ENCODE data around the gene PRSS27.
"Not testable (repeated sequence)": the region's sequence is repeated elsewhere in the genome, so short reads cannot be mapped to it uniquely, and the experiment has no call there.

PRSS27 gene

DNA sequence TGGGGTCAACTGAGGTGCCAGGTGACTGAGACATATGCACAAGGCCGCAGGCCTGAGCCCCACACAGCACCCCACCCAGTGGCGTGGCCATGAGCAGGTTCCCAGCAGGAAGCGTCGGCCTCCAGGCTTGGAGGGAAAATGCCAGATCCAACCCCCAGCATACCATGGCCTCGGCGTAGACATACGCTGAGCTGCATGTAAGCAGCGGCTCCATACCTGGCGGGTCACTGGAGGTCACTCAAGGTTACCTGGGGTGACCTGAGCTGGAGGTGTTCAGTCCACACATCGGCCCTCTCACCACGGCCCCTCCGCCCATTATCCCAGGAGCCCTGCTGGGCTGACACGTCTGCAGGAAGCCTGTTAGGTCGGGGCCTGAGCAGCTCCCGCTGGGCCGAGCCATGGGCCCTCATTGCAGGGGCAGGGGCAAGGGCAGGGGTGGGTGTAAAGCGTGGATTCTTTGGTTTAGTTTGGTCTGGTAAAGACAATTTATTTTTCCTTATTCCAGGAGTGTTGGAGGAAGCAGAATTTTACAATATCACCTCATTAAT, 22.5 kb downstream of the PRSS27 start:
- no peaks in the 10 kb centered on the region for H3K9me3 ChIP-seq (ENCODE audit: control insufficient read depth, insufficient read depth, low read length)
- no peaks in the 10 kb centered on the region for H3K27me3 ChIP-seq (ENCODE audit: control insufficient read depth, low read length)
- H4K20me1 ChIP-seq (ENCODE audit: control insufficient read depth, insufficient read depth, low read depth, low read length): no peaks in the 10 kb centered on the region
- H3K36me3 ChIP-seq (ENCODE audit: control insufficient read depth, low read length): peaks cover 6% of the 10 kb centered on the region; the same call in 1 of the 2 replicates
- no peaks in the 10 kb centered on the region for H3F3A ChIP-seq (ENCODE audit: control insufficient read depth, insufficient read depth)
- no peak overlapping the region for H3K4me3 ChIP-seq (ENCODE audit: low read length)
- H3K27ac ChIP-seq (ENCODE audit: low read depth, low read length): no peak overlapping the region
- TF ChIP-seq, protein P1, sequence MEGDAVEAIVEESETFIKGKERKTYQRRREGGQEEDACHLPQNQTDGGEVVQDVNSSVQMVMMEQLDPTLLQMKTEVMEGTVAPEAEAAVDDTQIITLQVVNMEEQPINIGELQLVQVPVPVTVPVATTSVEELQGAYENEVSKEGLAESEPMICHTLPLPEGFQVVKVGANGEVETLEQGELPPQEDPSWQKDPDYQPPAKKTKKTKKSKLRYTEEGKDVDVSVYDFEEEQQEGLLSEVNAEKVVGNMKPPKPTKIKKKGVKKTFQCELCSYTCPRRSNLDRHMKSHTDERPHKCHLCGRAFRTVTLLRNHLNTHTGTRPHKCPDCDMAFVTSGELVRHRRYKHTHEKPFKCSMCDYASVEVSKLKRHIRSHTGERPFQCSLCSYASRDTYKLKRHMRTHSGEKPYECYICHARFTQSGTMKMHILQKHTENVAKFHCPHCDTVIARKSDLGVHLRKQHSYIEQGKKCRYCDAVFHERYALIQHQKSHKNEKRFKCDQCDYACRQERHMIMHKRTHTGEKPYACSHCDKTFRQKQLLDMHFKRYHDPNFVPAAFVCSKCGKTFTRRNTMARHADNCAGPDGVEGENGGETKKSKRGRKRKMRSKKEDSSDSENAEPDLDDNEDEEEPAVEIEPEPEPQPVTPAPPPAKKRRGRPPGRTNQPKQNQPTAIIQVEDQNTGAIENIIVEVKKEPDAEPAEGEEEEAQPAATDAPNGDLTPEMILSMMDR (IDR thresholded peaks at IDR 0.05; ENCODE audit: low read depth, low read length, poor library complexity, severe bottlenecking): no peak
- no peak for TF ChIP-seq EZH2phosphoT487 (IDR thresholded peaks at IDR 0.05; ENCODE audit: borderline replicate concordance, low read length)
- no peaks in the 10 kb centered on the region for H3K9me2 ChIP-seq (replicated peaks; ENCODE audit: control insufficient read depth, low read length)
- 0 out of 2 replicates have a peak, but pooled peaks cover 5% of the 10 kb centered on the region for H3K79me2 ChIP-seq (ENCODE audit: control insufficient read depth, low read length)
- no peak overlapping the region for H3K4me2 ChIP-seq (ENCODE audit: low read length)
- no peaks in the 10 kb centered on the region for H3K4me1 ChIP-seq (ENCODE audit: control insufficient read depth, low read length)

DNA sequence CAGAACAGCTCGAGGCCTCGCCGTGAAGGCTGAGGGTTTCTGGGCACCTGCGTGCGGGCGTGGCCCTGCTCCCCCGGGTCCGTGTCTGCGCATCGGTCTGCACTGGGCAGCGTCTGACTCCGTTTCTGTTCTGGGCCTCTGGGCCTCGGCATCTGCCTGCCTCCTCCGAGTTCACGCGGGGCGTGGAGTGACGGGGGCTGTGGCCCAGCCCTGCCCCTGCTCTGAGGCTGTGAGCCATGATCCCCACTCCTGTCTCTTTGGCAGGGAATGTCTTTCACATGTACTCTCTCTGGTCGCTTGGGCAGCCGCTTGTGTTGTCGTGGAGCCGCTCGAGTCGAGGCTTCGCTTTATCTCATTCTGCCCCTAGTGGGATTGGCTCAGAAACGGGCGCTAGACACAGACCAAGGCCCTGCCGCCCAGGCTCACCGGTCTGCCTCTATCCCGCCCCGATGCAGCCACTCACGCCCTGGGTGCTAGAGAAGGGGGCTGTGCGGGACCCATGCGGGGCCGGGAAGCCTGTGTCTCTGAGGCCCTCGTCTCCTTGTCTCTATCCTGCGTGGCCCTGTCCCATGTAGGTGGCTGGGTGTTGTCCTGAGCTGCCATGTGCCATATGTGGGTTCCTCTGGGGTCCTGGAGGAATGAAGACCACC, 23.3 kb downstream of the PRSS27 start:
- not testable (repeated sequence) for H3K4me3 ChIP-seq (ENCODE audit: low read length); H3F3A ChIP-seq (ENCODE audit: control insufficient read depth, insufficient read depth); H3K79me2 ChIP-seq (ENCODE audit: control insufficient read depth, low read length); H3K9me2 ChIP-seq (replicated peaks; ENCODE audit: control insufficient read depth, low read length); H4K20me1 ChIP-seq (ENCODE audit: control insufficient read depth, insufficient read depth, low read depth, low read length); H3K27me3 ChIP-seq (ENCODE audit: control insufficient read depth, low read length); H3K9me3 ChIP-seq (ENCODE audit: control insufficient read depth, insufficient read depth, low read length); H3K4me1 ChIP-seq (ENCODE audit: control insufficient read depth, low read length); H3K36me3 ChIP-seq (ENCODE audit: control insufficient read depth, low read length); H3K27ac ChIP-seq (ENCODE audit: low read depth, low read length); H3K4me2 ChIP-seq (ENCODE audit: low read length)

DNA sequence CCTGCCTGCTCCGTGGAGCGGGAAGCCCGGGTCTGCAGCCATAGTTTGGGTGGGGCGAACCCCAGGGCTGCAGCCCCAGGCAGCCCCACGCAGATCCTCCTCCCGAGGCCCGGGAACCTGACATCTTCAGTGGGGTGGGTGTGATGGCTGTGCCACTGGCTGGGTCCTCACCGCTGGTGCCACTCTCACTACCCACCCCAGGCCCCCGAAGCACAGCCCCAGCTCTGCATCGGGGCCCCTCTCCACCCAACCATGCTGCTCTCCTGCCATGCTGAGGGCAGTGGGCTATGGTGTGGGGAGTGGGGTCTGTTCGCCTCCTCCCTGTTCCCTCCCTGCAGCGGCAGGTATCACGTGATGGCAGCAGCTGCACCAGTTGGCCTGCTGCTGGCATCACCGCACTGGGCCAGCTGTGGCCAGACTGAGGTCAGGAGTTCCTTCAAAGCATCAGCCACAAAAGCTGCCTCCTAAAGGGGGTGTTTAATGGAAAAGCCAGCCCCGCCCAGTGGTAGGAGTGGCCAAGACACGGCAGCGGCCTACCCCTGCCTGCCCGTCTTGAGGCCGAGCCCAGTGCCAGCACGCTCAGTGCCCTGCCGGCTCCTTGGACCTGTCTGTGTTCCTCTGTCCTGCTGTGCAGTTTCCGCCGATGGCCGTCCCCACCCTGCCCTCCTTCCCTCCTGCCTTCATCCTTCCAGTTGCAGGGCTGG, 26.9 kb downstream of the PRSS27 start:
- Histone ChIP-seq H3K9me2 (replicated peaks; ENCODE audit: control insufficient read depth, low read length) (no peaks in the 10 kb centered on the region), H3K4me2 (ENCODE audit: low read length) (no peak overlapping the region), H3K4me3 (ENCODE audit: low read length) (no peak overlapping the region), H3K36me3 (ENCODE audit: control insufficient read depth, low read length) (no peaks in the 10 kb centered on the region), H3K4me1 (ENCODE audit: control insufficient read depth, low read length) (no peaks in the 10 kb centered on the region), H3K9me3 (ENCODE audit: control insufficient read depth, insufficient read depth, low read length) (no peaks in the 10 kb centered on the region), H3K27me3 (ENCODE audit: control insufficient read depth, low read length) (no peaks in the 10 kb centered on the region), H3F3A (ENCODE audit: control insufficient read depth, insufficient read depth) (no peaks in the 10 kb centered on the region), H3K79me2 (ENCODE audit: control insufficient read depth, low read length) (peaks cover 10% of the 10 kb centered on the region), H3K27ac (ENCODE audit: low read depth, low read length) (no peak overlapping the region), H4K20me1 (ENCODE audit: control insufficient read depth, insufficient read depth, low read depth, low read length) (no peaks in the 10 kb centered on the region)
- TF ChIP-seq, protein P1 (IDR thresholded peaks at IDR 0.05; ENCODE audit: low read depth, low read length, poor library complexity, severe bottlenecking): no peak
- no peak for TF ChIP-seq EZH2phosphoT487 (IDR thresholded peaks at IDR 0.05; ENCODE audit: borderline replicate concordance, low read length)

All from DOHH2 (cell line).